ENCODE results near the gene COPZ1.

COPZ1 gene

DNA sequence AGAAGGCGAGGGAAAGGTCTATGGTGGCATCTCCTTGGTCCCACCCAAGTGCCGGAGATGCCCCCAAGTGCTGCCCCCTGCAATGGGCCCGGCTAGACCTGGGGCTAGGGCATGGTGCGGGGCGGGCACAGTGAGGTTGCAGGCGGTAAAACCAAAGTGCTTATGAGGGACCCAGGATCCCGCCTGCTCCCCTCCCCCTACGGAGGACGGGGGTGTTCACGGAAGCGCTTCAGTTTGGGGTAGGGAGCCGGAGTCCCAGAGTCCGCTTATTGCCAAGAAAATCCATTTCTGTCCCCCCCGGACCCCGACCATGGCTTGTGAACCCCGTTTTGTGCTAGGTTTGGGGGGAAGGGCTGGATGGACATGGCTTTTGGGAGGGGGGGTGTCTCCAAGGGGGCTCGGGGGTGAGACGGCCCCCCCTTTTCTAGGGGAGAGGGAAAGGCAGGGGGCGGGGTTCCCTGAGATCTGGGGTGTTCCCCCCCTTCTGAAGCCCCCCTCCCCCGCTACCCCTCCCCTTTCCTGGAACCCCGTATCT lies 44.7 kb downstream of the COPZ1 start:
- no CpG with 5 or more reads among the region's 21 CpGs for WGBS (ENCODE audit: extremely low coverage, insufficient coverage, low lambda C conversion rate)
- H3K4me2 ChIP-seq (ENCODE audit: low read length), result peak overlapping the region; percentile 49

DNA sequence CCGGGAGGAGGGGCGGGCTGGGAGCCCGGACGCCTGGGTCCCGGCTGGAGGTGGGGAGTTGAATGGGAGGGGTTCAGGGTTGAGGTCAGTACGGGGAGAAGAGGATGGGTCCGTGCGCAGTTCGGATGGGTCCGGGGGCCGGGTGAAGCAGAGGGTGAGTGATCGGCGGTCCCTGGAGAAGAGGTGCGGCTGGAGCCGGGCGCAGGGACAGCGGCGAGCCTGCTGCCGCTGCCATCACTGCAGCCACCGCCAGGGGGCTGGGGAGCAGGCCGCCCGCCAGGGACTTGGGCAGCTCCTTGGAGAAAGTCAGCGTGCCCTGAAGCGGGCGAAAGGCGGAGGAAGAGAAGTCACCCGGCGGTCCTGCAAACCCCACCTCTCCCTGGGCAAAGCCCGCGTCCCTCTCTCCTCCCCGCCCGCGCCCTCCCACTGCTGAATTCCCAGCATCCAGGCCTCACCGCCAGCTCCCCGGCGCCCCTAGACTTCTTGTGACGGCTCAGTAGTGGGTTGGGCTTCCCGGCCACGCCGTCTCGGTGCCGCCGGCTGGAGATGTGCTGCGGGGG lies 45.3 kb downstream of the COPZ1 start:
- no peak overlapping the region for H3K4ac ChIP-seq (ENCODE audit: low read depth, low read length)
- no peak overlapping the region for H2AK5ac ChIP-seq (ENCODE audit: low read length)
- H4K5ac ChIP-seq (ENCODE audit: low read length), result no peak overlapping the region
- H3K79me1 ChIP-seq (ENCODE audit: low read length), result no peaks in the 10 kb centered on the region
- H3K23ac ChIP-seq (ENCODE audit: low read length), result no peak overlapping the region
- H3K18ac ChIP-seq (ENCODE audit: low read length), result peak overlapping the region; percentile 41
- peaks cover 6% of the 10 kb centered on the region for H3K4me1 ChIP-seq (ENCODE audit: control insufficient read depth, low read depth, low read length)
- H3K36me3 ChIP-seq (ENCODE audit: control insufficient read depth, insufficient read depth, low read length), result no peaks in the 10 kb centered on the region
- no peak overlapping the region for H3K4me3 ChIP-seq (ENCODE audit: low read length)
- peak overlapping the region; percentile 42 for H3K4me2 ChIP-seq (ENCODE audit: low read length)
- no peak overlapping the region for H2BK15ac ChIP-seq (replicated peaks; ENCODE audit: low read depth)
- peak overlapping the region; percentile 61 for H3K9ac ChIP-seq (ENCODE audit: low read length)
- no peaks in the 10 kb centered on the region for H3K79me2 ChIP-seq (ENCODE audit: control insufficient read depth, insufficient read depth, low read length)
- peak overlapping the region; percentile 81 for H3K56ac ChIP-seq (ENCODE audit: low read length)
- no peaks in the 10 kb centered on the region for H3K27me3 ChIP-seq (ENCODE audit: insufficient read depth, low read length, poor library complexity)
- H2BK5ac ChIP-seq (ENCODE audit: low read length), result no peak overlapping the region
- DNase-seq, result peak; percentile 92
- WGBS (ENCODE audit: extremely low coverage, insufficient coverage, low lambda C conversion rate), result no CpG with 5 or more reads among the region's 44 CpGs
- H3K27ac ChIP-seq (ENCODE audit: low read depth, low read length), result no peak overlapping the region
- H2BK120ac ChIP-seq (ENCODE audit: low read depth, low read length), result no peak overlapping the region
- no peak overlapping the region for H4K8ac ChIP-seq (ENCODE audit: low read depth, low read length)

More for the DNA sequence above, 44.7 kb downstream of the COPZ1 start:
- Histone ChIP-seq H3K36me3 (ENCODE audit: control insufficient read depth, insufficient read depth, low read length) (no peaks in the 10 kb centered on the region), H2BK5ac (ENCODE audit: low read length) (no peak overlapping the region), H2BK15ac (replicated peaks; ENCODE audit: low read depth) (no peak overlapping the region), H3K18ac (ENCODE audit: low read length) (peak overlapping the region; percentile 41), H3K27me3 (ENCODE audit: insufficient read depth, low read length, poor library complexity) (no peaks in the 10 kb centered on the region), H3K4me3 (ENCODE audit: low read length) (no peak overlapping the region), H3K4me1 (ENCODE audit: control insufficient read depth, low read depth, low read length) (peaks cover 6% of the 10 kb centered on the region), H3K79me1 (ENCODE audit: low read length) (no peaks in the 10 kb centered on the region), H3K4ac (ENCODE audit: low read depth, low read length) (no peak overlapping the region), H3K79me2 (ENCODE audit: control insufficient read depth, insufficient read depth, low read length) (no peaks in the 10 kb centered on the region), H3K9ac (ENCODE audit: low read length) (peak overlapping the region; percentile 35), H4K5ac (ENCODE audit: low read length) (no peak overlapping the region), H4K8ac (ENCODE audit: low read depth, low read length) (no peak overlapping the region), H2BK120ac (ENCODE audit: low read depth, low read length) (no peak overlapping the region), H3K56ac (ENCODE audit: low read length) (peak overlapping the region; percentile 74), H2AK5ac (ENCODE audit: low read length) (no peak overlapping the region), H3K23ac (ENCODE audit: low read length) (no peak overlapping the region), H3K27ac (ENCODE audit: low read depth, low read length) (no peak overlapping the region)
- no peak for DNase-seq

DNA sequence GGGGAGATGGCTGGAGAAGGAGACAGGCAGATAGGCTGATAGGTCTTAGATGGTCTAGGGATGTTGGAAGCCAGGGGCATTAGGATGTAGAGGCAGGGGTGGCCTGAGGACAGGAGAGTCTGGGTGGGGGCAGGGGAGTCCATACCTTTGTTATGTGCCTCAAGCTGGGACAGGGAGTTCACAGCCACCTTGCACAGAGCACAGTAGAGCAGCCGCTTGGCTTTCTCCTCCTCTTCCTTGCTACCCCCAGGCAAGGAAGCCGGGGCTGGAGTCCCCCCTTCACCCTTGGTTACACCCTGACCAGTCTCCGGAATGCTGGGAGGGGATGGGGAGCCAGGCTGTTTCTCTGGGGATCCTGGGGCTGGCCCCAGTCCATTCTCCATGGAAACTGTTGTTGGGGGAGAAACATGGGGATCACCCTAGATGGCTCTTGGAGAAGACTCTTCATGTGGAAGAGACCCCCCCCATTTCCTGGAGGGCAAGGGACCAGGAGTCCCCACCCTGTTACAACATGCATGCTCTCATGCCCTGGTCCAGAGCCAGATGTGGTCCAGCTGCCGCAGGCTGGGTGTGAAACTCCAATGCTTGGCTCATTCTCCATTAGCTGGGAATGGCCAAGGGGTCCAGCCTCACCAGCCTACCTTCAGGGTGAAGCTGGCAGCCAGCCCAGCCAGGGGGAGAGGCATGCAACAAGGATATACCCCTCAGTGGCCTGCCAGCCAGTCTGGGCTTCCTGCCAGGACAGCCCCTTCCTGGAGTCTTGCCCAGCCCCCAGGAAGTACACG lies 46.6 kb downstream of the COPZ1 start:
- Histone ChIP-seq H3K27me3 (ENCODE audit: insufficient read depth, low read length, poor library complexity) (no peaks in the 10 kb centered on the region), H3K79me2 (ENCODE audit: control insufficient read depth, insufficient read depth, low read length) (no peaks in the 10 kb centered on the region), H2BK120ac (ENCODE audit: low read depth, low read length) (no peak overlapping the region), H3K36me3 (ENCODE audit: control insufficient read depth, insufficient read depth, low read length) (no peaks in the 10 kb centered on the region), H4K8ac (ENCODE audit: low read depth, low read length) (no peak overlapping the region), H3K4me1 (ENCODE audit: control insufficient read depth, low read depth, low read length) (peaks cover 10% of the 10 kb centered on the region), H3K4me3 (ENCODE audit: low read length) (no peak overlapping the region), H3K4me2 (ENCODE audit: low read length) (no peak overlapping the region), H3K56ac (ENCODE audit: low read length) (no peak overlapping the region), H3K18ac (ENCODE audit: low read length) (no peak overlapping the region), H2BK15ac (replicated peaks; ENCODE audit: low read depth) (no peak overlapping the region), H3K4ac (ENCODE audit: low read depth, low read length) (no peak overlapping the region), H2AK5ac (ENCODE audit: low read length) (no peak overlapping the region), H4K5ac (ENCODE audit: low read length) (no peak overlapping the region), H3K9ac (ENCODE audit: low read length) (no peak overlapping the region), H3K79me1 (ENCODE audit: low read length) (no peaks in the 10 kb centered on the region), H3K27ac (ENCODE audit: low read depth, low read length) (no peak overlapping the region), H2BK5ac (ENCODE audit: low read length) (no peak overlapping the region), H3K23ac (ENCODE audit: low read length) (no peak overlapping the region)
- no CpG with 5 or more reads among the region's 5 CpGs for WGBS (ENCODE audit: extremely low coverage, insufficient coverage, low lambda C conversion rate)
- DNase-seq, result no peak

DNA sequence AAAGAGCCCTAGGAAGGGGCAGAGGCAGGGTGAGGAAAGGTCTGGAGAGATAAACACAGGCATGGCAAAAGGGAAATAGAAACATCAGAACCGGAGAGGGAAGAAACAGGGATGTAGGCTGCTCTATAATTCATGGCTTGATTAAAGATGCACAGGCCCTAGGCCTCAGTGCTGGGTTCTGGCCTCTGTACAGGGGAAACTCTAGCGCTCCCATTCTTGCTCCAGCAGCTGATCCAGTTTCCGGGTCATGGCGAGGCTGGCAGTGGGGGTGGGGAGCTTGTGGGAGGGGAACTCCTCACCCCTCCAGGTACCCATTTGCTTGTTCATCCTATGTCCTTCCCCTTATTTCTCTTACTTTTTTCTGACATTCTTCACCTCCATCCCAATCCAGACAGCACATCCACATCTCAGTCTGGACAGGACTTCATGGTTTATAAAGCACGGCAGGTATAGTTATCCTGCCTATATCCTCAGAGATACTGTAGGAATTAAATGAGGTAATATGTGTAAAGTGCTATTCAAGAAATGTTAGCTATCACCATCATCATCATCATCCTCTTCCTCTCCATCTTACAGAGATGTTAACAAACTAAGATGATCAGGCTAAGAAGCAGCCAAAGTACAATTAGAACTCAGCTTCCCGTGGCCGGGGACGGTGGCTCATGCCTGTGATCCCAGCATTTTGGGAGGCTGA lies 47.3 kb downstream of the COPZ1 start:
- no peak for DNase-seq
- Histone ChIP-seq H3K4me1 (ENCODE audit: control insufficient read depth, low read depth, low read length) (peaks cover 14% of the 10 kb centered on the region), H3K27ac (ENCODE audit: low read depth, low read length) (no peak overlapping the region)

DNA sequence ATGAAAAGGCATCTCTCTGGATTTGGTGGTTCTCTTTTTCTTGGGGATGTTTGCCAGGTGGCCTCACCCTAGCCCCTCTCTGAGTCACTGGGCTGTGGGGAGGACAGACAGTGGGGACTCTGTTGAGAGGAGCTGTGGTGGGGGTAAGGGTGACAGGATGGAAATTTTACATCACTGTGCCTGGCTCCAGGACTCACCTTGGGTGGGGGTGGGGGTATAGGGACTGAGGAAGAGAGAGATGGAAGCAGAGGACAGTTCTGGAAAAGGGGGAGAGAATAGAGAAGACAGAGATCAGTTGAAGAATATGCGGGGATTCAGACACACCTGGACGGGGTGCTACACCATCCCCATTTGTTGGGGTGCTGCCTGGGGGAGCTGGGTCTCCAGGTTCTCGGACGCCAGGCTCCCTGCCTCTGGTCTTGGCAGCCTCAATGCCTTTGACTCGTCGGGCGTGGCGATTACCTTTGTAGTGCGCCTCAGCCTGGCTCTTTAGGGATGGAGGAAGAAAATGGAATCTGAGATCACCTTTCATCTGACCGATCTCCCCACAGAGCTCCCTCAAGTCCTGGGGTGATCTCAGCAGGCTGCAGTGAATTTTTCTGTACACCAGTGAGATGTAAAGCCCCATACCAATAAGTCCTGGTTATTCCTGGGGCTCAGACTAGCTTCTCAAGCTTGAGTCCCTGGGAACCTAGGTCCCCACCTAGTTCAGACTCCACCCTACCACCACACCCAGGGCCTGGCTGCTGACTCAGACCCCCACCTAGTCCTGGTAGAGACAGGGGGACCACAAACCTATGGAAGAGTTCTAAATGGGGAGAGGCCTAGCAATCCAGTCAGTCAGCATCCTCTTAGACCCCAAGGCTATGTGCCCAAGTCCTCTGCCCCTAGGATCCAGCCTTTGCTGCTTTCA lies 49.0 kb downstream of the COPZ1 start:
- Histone ChIP-seq H4K5ac (ENCODE audit: low read length) (no peak overlapping the region), H2BK5ac (ENCODE audit: low read length) (no peak overlapping the region), H3K79me1 (ENCODE audit: low read length) (no peaks in the 10 kb centered on the region), H2BK120ac (ENCODE audit: low read depth, low read length) (no peak overlapping the region), H2BK15ac (replicated peaks; ENCODE audit: low read depth) (no peak overlapping the region), H3K79me2 (ENCODE audit: control insufficient read depth, insufficient read depth, low read length) (no peaks in the 10 kb centered on the region), H3K36me3 (ENCODE audit: control insufficient read depth, insufficient read depth, low read length) (no peaks in the 10 kb centered on the region), H3K9ac (ENCODE audit: low read length) (no peak overlapping the region), H3K4ac (ENCODE audit: low read depth, low read length) (no peak overlapping the region), H2AK5ac (ENCODE audit: low read length) (no peak overlapping the region), H3K23ac (ENCODE audit: low read length) (no peak overlapping the region), H3K27ac (ENCODE audit: low read depth, low read length) (no peak overlapping the region), H3K56ac (ENCODE audit: low read length) (no peak overlapping the region), H4K8ac (ENCODE audit: low read depth, low read length) (no peak overlapping the region), H3K4me3 (ENCODE audit: low read length) (no peak overlapping the region), H3K27me3 (ENCODE audit: insufficient read depth, low read length, poor library complexity) (no peaks in the 10 kb centered on the region), H3K4me2 (ENCODE audit: low read length) (no peak overlapping the region), H3K4me1 (ENCODE audit: control insufficient read depth, low read depth, low read length) (peaks cover 15% of the 10 kb centered on the region), H3K18ac (ENCODE audit: low read length) (no peak overlapping the region)
- WGBS (ENCODE audit: extremely low coverage, insufficient coverage, low lambda C conversion rate), result no CpG with 5 or more reads among the region's 10 CpGs
- no peak for DNase-seq

More for the DNA sequence above, 47.3 kb downstream of the COPZ1 start:
- no peak overlapping the region for H3K9ac ChIP-seq (ENCODE audit: low read length)
- no peak overlapping the region for H4K8ac ChIP-seq (ENCODE audit: low read depth, low read length)
- H2BK5ac ChIP-seq (ENCODE audit: low read length), result no peak overlapping the region
- WGBS (ENCODE audit: extremely low coverage, insufficient coverage, low lambda C conversion rate), result no CpG with 5 or more reads among the region's 8 CpGs
- H2BK120ac ChIP-seq (ENCODE audit: low read depth, low read length), result no peak overlapping the region
- H3K4me3 ChIP-seq (ENCODE audit: low read length), result no peak overlapping the region
- H2BK15ac ChIP-seq (replicated peaks; ENCODE audit: low read depth), result no peak overlapping the region
- no peaks in the 10 kb centered on the region for H3K36me3 ChIP-seq (ENCODE audit: control insufficient read depth, insufficient read depth, low read length)
- no peaks in the 10 kb centered on the region for H3K79me2 ChIP-seq (ENCODE audit: control insufficient read depth, insufficient read depth, low read length)
- H3K27me3 ChIP-seq (ENCODE audit: insufficient read depth, low read length, poor library complexity), result no peaks in the 10 kb centered on the region
- no peak overlapping the region for H3K4me2 ChIP-seq (ENCODE audit: low read length)
- H3K23ac ChIP-seq (ENCODE audit: low read length), result no peak overlapping the region
- H3K18ac ChIP-seq (ENCODE audit: low read length), result no peak overlapping the region
- no peak overlapping the region for H2AK5ac ChIP-seq (ENCODE audit: low read length)
- no peak overlapping the region for H3K56ac ChIP-seq (ENCODE audit: low read length)
- no peaks in the 10 kb centered on the region for H3K79me1 ChIP-seq (ENCODE audit: low read length)
- no peak overlapping the region for H3K4ac ChIP-seq (ENCODE audit: low read depth, low read length)
- no peak overlapping the region for H4K5ac ChIP-seq (ENCODE audit: low read length)
